ENCODE results near the gene SLX1A. TPM values are rescaled to one million over a fixed set of nuclear protein-coding genes. Genes with fewer than 3 reads are reported as not detected.
A peak's percentile ranks its signal among the peaks of the same experiment; 100 is the strongest.

The SLX1A gene
- total and polyA plus RNA-seq, 10 of the 15 experiments (the other 5 are each of a cell fraction or from before 2014, with no cell fraction given), result 2.5 to 123 (median 28.9) TPM

DNA sequence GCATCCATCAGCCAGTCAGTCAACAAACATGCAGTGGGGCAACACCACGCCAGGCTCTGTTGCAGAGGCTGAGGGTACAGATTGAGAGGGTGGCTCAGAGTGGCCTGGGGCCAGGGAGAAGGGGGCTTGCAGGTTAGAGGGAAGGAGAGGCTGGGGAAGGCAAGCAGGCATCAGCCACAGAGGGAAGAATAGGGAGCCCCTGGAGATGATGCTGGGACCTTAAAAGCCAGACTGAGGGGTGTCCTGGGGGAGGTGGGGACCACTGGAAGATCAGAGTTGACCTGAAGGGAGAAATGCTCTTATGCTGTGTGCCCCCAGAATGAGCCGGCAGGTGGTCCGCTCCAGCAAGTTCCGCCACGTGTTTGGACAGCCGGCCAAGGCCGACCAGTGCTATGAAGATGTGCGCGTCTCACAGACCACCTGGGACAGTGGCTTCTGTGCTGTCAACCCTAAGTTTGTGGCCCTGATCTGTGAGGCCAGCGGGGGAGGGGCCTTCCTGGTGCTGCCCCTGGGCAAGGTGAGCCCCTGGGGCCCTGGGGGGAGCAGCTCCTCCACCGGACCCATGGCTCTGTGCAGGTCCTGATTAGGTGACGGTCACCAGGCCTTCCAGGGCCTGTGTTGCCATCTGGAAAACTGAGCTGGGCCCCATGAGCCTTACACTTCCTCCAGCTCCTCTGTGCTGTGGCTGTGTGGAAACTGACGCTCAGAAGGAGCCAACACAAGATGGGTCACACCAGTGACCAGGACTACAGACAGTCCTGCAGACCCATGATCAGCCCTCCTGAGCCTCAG, 8.6 kb upstream of the SLX1A start (continued):
- TF ChIP-seq, protein P1, sequence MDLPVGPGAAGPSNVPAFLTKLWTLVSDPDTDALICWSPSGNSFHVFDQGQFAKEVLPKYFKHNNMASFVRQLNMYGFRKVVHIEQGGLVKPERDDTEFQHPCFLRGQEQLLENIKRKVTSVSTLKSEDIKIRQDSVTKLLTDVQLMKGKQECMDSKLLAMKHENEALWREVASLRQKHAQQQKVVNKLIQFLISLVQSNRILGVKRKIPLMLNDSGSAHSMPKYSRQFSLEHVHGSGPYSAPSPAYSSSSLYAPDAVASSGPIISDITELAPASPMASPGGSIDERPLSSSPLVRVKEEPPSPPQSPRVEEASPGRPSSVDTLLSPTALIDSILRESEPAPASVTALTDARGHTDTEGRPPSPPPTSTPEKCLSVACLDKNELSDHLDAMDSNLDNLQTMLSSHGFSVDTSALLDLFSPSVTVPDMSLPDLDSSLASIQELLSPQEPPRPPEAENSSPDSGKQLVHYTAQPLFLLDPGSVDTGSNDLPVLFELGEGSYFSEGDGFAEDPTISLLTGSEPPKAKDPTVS (IDR thresholded peaks at IDR 0.05; ENCODE audit: low read depth, low read length), result no peak
- TF ChIP-seq NFXL1 (IDR thresholded peaks at IDR 0.05; ENCODE audit: borderline replicate concordance), result no peak
- TF ChIP-seq, protein P2, sequence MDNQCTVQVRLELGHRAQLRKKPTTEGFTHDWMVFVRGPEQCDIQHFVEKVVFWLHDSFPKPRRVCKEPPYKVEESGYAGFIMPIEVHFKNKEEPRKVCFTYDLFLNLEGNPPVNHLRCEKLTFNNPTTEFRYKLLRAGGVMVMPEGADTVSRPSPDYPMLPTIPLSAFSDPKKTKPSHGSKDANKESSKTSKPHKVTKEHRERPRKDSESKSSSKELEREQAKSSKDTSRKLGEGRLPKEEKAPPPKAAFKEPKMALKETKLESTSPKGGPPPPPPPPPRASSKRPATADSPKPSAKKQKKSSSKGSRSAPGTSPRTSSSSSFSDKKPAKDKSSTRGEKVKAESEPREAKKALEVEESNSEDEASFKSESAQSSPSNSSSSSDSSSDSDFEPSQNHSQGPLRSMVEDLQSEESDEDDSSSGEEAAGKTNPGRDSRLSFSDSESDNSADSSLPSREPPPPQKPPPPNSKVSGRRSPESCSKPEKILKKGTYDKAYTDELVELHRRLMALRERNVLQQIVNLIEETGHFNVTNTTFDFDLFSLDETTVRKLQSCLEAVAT (IDR thresholded peaks at IDR 0.05), result no peak
- TF ChIP-seq YY1 (IDR thresholded peaks at IDR 0.05; ENCODE audit: low read depth, low read length), result no peak
- no peak for TF ChIP-seq NR2C1 (IDR thresholded peaks at IDR 0.05)
- TF ChIP-seq HDGF (IDR thresholded peaks at IDR 0.05), result peak; percentile 35; the same call in 1 of the 2 replicates
- TF ChIP-seq, protein P3, sequence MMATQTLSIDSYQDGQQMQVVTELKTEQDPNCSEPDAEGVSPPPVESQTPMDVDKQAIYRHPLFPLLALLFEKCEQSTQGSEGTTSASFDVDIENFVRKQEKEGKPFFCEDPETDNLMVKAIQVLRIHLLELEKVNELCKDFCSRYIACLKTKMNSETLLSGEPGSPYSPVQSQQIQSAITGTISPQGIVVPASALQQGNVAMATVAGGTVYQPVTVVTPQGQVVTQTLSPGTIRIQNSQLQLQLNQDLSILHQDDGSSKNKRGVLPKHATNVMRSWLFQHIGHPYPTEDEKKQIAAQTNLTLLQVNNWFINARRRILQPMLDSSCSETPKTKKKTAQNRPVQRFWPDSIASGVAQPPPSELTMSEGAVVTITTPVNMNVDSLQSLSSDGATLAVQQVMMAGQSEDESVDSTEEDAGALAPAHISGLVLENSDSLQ (IDR thresholded peaks at IDR 0.05), result no peak; the same call in 1 of the 2 replicates
- no peak for TF ChIP-seq STAT3 (IDR thresholded peaks at IDR 0.05; ENCODE audit: low read depth, low read length)
- TF ChIP-seq HCFC1 (IDR thresholded peaks at IDR 0.05; ENCODE audit: low read length), result no peak
- TF ChIP-seq BACH1 (IDR thresholded peaks at IDR 0.05; ENCODE audit: borderline replicate concordance), result no peak; the same call in 1 of the 2 replicates
- no peak for TF ChIP-seq ATF7 (IDR thresholded peaks at IDR 0.05; ENCODE audit: low read depth)
- TF ChIP-seq HDAC6 (IDR thresholded peaks at IDR 0.05; ENCODE audit: unreplicated experiment), result peak; percentile 22
- TF ChIP-seq STAT1 (conservative IDR thresholded peaks at IDR 0.05), result no peak
- TF ChIP-seq MTA2 (IDR thresholded peaks at IDR 0.05; ENCODE audit: low read depth), result no peak
- TF ChIP-seq, protein P4, sequence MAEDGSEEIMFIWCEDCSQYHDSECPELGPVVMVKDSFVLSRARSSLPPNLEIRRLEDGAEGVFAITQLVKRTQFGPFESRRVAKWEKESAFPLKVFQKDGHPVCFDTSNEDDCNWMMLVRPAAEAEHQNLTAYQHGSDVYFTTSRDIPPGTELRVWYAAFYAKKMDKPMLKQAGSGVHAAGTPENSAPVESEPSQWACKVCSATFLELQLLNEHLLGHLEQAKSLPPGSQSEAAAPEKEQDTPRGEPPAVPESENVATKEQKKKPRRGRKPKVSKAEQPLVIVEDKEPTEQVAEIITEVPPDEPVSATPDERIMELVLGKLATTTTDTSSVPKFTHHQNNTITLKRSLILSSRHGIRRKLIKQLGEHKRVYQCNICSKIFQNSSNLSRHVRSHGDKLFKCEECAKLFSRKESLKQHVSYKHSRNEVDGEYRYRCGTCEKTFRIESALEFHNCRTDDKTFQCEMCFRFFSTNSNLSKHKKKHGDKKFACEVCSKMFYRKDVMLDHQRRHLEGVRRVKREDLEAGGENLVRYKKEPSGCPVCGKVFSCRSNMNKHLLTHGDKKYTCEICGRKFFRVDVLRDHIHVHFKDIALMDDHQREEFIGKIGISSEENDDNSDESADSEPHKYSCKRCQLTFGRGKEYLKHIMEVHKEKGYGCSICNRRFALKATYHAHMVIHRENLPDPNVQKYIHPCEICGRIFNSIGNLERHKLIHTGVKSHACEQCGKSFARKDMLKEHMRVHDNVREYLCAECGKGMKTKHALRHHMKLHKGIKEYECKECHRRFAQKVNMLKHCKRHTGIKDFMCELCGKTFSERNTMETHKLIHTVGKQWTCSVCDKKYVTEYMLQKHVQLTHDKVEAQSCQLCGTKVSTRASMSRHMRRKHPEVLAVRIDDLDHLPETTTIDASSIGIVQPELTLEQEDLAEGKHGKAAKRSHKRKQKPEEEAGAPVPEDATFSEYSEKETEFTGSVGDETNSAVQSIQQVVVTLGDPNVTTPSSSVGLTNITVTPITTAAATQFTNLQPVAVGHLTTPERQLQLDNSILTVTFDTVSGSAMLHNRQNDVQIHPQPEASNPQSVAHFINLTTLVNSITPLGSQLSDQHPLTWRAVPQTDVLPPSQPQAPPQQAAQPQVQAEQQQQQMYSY (CRISPR knock-in tag; IDR thresholded peaks at IDR 0.05), result no peak
- peak; percentile 11 for TF ChIP-seq GATAD2B (conservative IDR thresholded peaks at IDR 0.05; ENCODE audit: low read depth)
- no peak for TF ChIP-seq KAT2A (conservative IDR thresholded peaks at IDR 0.05; ENCODE audit: control insufficient read depth, low read depth, low read length)
- TF ChIP-seq GABPA (IDR thresholded peaks at IDR 0.05; ENCODE audit: low read depth), result no peak
- no peak for TF ChIP-seq ESRRA (IDR thresholded peaks at IDR 0.05; ENCODE audit: low read length)
- peak; percentile 45; the same call in 1 of the 2 replicates for TF ChIP-seq MXI1 (IDR thresholded peaks at IDR 0.05; ENCODE audit: low read depth, low read length)
- no peak for TF ChIP-seq CREB1 (IDR thresholded peaks at IDR 0.05; ENCODE audit: low read depth)
- TF ChIP-seq IKZF2 (IDR thresholded peaks at IDR 0.05), result no peak; a peak in 2 of 4 replicates
- no peak for TF ChIP-seq JUND (IDR thresholded peaks at IDR 0.05; ENCODE audit: low read depth, low read length)
- no peak for TF ChIP-seq EED (IDR thresholded peaks at IDR 0.05; ENCODE audit: low read depth)

All from GM12878 (cell line).